ENCODE measurements around the gene BATF3. TPM values are rescaled to one million over a fixed set of nuclear protein-coding genes. Genes with fewer than 3 reads are reported as not detected.
A peak's percentile ranks its signal among the peaks of the same experiment; 100 is the strongest.
"Not testable (repeated sequence)": the region's sequence is repeated elsewhere in the genome, so short reads cannot be mapped to it uniquely, and the experiment has no call there.

Gene BATF3
- total RNA-seq, 4 donors from 2014 or later: 0.14 to 2.8 (median 0.64) TPM; not detected in 1

DNA sequence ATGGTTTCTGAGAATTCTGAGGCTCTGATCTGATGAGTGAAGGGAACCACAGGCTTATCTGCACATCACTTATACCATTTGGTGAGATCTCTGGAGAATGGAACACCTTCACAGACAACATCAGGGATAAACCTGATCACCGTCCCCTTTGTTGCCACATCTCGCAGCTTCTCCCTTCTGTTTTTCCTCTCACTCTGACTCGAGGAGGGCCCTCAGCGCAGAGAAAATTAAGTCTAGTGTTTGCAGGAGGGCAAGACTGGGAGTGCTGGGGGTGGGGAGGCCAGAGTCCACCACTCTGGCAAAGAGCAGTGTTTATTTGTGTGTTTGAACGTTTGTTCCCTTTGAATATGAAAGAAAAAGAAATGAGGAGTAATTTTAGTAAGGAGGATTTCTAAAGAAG is 29.0 kb upstream of the BATF3 start:
- in situ Hi-C loops (cut with MboI; ENCODE audit: low pct_ligation_motif_present in 1 of 4, low pct_unique_long_range_greater_than_20kb in 1 of 4, low sequenced_read_pairs in 3 of 4): no loop called here
- TF ChIP-seq POLR2AphosphoS5 (IDR thresholded peaks at IDR 0.05): no peak
- no peak for TF ChIP-seq POLR2A (IDR thresholded peaks at IDR 0.05)
- TF ChIP-seq, protein P1, sequence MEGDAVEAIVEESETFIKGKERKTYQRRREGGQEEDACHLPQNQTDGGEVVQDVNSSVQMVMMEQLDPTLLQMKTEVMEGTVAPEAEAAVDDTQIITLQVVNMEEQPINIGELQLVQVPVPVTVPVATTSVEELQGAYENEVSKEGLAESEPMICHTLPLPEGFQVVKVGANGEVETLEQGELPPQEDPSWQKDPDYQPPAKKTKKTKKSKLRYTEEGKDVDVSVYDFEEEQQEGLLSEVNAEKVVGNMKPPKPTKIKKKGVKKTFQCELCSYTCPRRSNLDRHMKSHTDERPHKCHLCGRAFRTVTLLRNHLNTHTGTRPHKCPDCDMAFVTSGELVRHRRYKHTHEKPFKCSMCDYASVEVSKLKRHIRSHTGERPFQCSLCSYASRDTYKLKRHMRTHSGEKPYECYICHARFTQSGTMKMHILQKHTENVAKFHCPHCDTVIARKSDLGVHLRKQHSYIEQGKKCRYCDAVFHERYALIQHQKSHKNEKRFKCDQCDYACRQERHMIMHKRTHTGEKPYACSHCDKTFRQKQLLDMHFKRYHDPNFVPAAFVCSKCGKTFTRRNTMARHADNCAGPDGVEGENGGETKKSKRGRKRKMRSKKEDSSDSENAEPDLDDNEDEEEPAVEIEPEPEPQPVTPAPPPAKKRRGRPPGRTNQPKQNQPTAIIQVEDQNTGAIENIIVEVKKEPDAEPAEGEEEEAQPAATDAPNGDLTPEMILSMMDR (IDR thresholded peaks at IDR 0.05): no peak
- TF ChIP-seq EP300 (IDR thresholded peaks at IDR 0.05; ENCODE audit: low read depth): no peak
- intact Hi-C loops (cut with DNase I; ENCODE audit: low total_unique reads): no loop called here
- H3K9me3 ChIP-seq: no peaks in the 10 kb centered on the region
- WGBS, 2 donors (ENCODE audit: low coverage in 1 of 2): 41 to 44% methylated on average over 5 of the region's 5 CpGs
- no peak overlapping the region for H3K27ac ChIP-seq
- H3K27me3 ChIP-seq: no peaks in the 10 kb centered on the region
- H3K36me3 ChIP-seq: no peaks in the 10 kb centered on the region
- no peak overlapping the region for H3K4me3 ChIP-seq
- DNase-seq: peak; percentile 25
- peaks cover 0 to 7% (median 3%) of the 10 kb centered on the region in 4 donors for H3K4me1 ChIP-seq

DNA sequence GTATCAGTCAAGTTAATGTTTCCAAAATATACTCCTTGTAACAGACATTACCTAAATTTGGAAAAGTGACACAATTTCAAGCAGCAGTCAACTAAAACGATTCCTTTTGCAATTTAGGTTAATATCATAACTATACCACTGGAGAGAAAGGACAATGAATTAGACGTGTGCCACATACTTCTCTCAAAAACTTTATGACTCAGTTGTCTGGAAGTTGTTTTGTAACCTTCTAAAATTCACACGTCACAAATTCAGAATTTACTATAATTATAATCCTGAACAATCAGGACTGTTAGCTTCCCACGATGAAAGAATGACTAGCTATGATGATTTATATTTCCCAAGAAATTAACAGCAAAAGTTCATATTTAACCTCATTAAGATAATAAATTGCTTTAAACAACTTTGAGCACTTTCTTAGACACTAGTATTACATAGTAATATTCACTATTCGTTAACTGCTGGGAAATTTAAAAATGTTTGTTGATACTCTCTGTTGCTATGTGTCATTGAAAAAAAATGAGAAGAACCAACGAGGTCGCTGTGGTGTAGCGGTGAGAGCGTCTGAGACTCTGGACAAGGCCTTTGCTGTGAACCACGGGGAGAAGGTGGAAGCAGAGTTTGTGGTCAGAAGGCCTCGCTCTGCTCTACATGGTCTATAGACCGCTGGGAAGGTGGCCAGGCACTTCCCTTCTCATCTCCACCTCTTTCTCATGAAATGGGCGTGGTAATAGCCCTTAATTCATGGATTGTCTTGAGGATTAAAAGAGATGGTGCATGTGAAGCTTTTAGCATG is 27.9 kb upstream of the BATF3 start:
- DNase-seq: no peak
- Histone ChIP-seq H3K4me3 (no peak overlapping the region), H3K27ac (no peak overlapping the region), H3K36me3 (no peaks in the 10 kb centered on the region), H3K4me1 (peaks cover 0 to 7% (median 3%) of the 10 kb centered on the region in 4 donors), H3K9me3 (no peaks in the 10 kb centered on the region), H3K27me3 (no peaks in the 10 kb centered on the region)
- intact Hi-C loops (cut with DNase I; ENCODE audit: low total_unique reads) (no loop called here), in situ Hi-C loops (cut with MboI; ENCODE audit: low pct_ligation_motif_present in 1 of 4, low pct_unique_long_range_greater_than_20kb in 1 of 4, low sequenced_read_pairs in 3 of 4) (no loop called here)
- TF ChIP-seq, protein P1 (IDR thresholded peaks at IDR 0.05): no peak
- TF ChIP-seq POLR2AphosphoS5 (IDR thresholded peaks at IDR 0.05) (no peak), POLR2A (IDR thresholded peaks at IDR 0.05) (no peak), EP300 (IDR thresholded peaks at IDR 0.05; ENCODE audit: low read depth) (no peak)
- WGBS, 2 donors (ENCODE audit: low coverage in 1 of 2): 62 to 76% methylated on average over 13 of the region's 13 CpGs

DNA sequence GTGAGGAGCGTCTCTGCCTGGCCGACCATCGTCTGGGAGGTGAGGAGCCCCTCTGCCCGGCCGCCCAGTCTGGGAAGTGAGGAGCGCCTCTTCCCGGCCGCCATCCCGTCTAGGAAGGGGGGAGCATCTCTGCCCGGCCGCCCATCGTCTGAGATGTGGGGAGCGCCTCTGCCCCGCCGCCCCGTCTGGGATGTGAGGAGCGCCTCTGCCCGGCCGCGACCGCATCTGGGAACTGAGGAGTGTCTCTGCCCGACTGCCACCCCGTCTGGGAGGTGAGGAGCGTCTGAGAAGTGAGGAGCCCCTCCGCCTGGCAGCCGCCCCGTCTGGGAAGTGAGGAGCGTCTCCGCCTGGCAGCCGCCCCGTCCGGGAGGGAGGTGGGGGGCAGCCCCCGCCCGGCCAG is 25.0 kb upstream of the BATF3 start:
- H3K4me1 ChIP-seq: peaks cover 0 to 16% (median 3%) of the 10 kb centered on the region in 4 donors
- in situ Hi-C loops (cut with MboI; ENCODE audit: low pct_ligation_motif_present in 1 of 4, low pct_unique_long_range_greater_than_20kb in 1 of 4, low sequenced_read_pairs in 3 of 4); H3K4me3 ChIP-seq; DNase-seq; H3K36me3 ChIP-seq; H3K27ac ChIP-seq; H3K9me3 ChIP-seq; H3K27me3 ChIP-seq; intact Hi-C loops (cut with DNase I; ENCODE audit: low total_unique reads): not testable (repeated sequence)
- no CpG with 5 or more reads among the region's 34 CpGs for WGBS, 2 donors (ENCODE audit: low coverage in 1 of 2)

DNA sequence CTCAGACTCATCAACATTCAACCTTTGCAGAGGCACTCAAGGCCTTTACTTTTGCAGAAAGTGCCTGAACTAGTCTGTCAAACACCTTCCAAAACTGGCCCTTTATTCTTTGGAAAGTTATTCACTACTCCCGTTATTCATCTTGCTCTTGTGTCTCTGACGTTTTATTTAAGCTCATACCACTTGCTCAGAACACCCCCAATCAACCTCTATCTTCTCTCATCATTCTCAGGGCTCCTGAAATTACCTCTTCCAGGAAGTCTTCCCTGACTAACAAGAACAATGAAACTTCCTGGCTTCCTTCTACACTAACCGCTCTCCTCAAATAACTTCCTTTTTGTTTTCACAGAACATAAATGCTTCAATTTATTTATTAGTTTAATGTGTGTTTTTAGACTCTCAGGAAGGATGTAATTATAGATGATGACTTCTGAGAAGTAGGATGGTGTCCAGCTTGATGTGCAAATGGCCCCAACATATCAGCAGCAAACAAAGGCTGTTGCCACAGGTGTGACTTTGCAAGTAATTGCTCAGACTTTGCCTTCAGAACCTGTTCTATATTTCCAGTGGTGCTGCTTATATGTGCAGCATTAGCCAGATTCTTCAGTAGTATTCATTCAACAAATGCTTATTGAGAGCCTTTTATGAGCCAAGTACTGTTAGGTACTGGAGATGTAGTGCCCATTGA is 22.8 kb upstream of the BATF3 start:
- 50 to 66% methylated on average over 3 of the region's 3 CpGs for WGBS, 2 donors (ENCODE audit: low coverage in 1 of 2)
- Histone ChIP-seq H3K4me3 (no peak overlapping the region), H3K27me3 (peaks cover 22% of the 10 kb centered on the region), H3K9me3 (no peaks in the 10 kb centered on the region), H3K27ac (no peak overlapping the region), H3K4me1 (peaks cover 0 to 10% (median 0%) of the 10 kb centered on the region in 4 donors), H3K36me3 (no peaks in the 10 kb centered on the region)
- TF ChIP-seq POLR2A (IDR thresholded peaks at IDR 0.05) (no peak), EP300 (IDR thresholded peaks at IDR 0.05; ENCODE audit: low read depth) (no peak), POLR2AphosphoS5 (IDR thresholded peaks at IDR 0.05) (no peak)
- TF ChIP-seq, protein P1 (IDR thresholded peaks at IDR 0.05): no peak
- intact Hi-C loops (cut with DNase I; ENCODE audit: low total_unique reads) (no loop called here), in situ Hi-C loops (cut with MboI; ENCODE audit: low pct_ligation_motif_present in 1 of 4, low pct_unique_long_range_greater_than_20kb in 1 of 4, low sequenced_read_pairs in 3 of 4) (no loop called here)
- no peak for DNase-seq
